Iris pigment epithelial cell (primary cell): ENCODE results near the gene UBTD2.
A peak's percentile ranks its signal among the peaks of the same experiment; 100 is the strongest.
"Not testable (repeated sequence)": the region's sequence is repeated elsewhere in the genome, so short reads cannot be mapped to it uniquely, and the experiment has no call there.

Source experiments
- DNase-seq: peaks from one replicate; pipeline ENCODE4 v3.0.0-alpha.2; 2011; ENCODE audit warnings: low read depth

The UBTD2 gene

GRCh38 chr5:172283020-172283861, at the start of gene UBTD2:
TSS of gene UBTD2 (minus strand) at chr5:172283764. CDS start at chr5:172283665, 99 bp downstream.
- peak; percentile 78 for DNase-seq

GRCh38 chr5:172326901-172327300, 43.3 kb upstream of the UBTD2 start:
- not testable (repeated sequence) for DNase-seq

GRCh38 chr5:172325452-172325851, 41.9 kb upstream of the UBTD2 start:
- DNase-seq: no peak

- DNase-seq: no peak
Observed at GRCh38 chr5:172322028-172322965, 38.7 kb upstream of the UBTD2 start.

GRCh38 chr5:172321593-172321992, 38.0 kb upstream of the UBTD2 start:
- DNase-seq: no peak

- DNase-seq: no peak
Observed at GRCh38 chr5:172319708-172320441, 36.3 kb upstream of the UBTD2 start.

GRCh38 chr5:172315587-172316493, 32.3 kb upstream of the UBTD2 start:
- DNase-seq: no peak

- DNase-seq: no peak
Observed at GRCh38 chr5:172313915-172314314, 30.4 kb upstream of the UBTD2 start.

GRCh38 chr5:172312286-172312685, 28.7 kb upstream of the UBTD2 start:
- no peak for DNase-seq

GRCh38 chr5:172311605-172312004, 28.0 kb upstream of the UBTD2 start:
- no peak for DNase-seq

GRCh38 chr5:172311026-172311425, 27.5 kb upstream of the UBTD2 start:
- no peak for DNase-seq

GRCh38 chr5:172305380-172305779, 21.8 kb upstream of the UBTD2 start:
- no peak for DNase-seq

- peak; percentile 31 for DNase-seq
Observed at GRCh38 chr5:172303572-172304335, 20.2 kb upstream of the UBTD2 start.

GRCh38 chr5:172303162-172303561, 19.6 kb upstream of the UBTD2 start:
- no peak for DNase-seq

- no peak for DNase-seq
Observed at GRCh38 chr5:172302047-172302710, 18.6 kb upstream of the UBTD2 start.

- peak; percentile 83 for DNase-seq
Observed at GRCh38 chr5:172299916-172300439, 16.4 kb upstream of the UBTD2 start.

- no peak for DNase-seq
Observed at GRCh38 chr5:172294831-172295230, 11.3 kb upstream of the UBTD2 start.

GRCh38 chr5:172293745-172294342, 10.3 kb upstream of the UBTD2 start:
- DNase-seq: no peak
